CD4-positive, alpha-beta T cell treated with Interleukin-4 for 4 hours (primary cell): Measurements from ENCODE around the gene MRPL37.

ENCODE experiments used
- DNase-seq: peaks from one replicate; pipeline ENCODE4 v3.0.0-alpha.2; 2020

The MRPL37 gene

GRCh38 chr1:54241364-54241763, 41.4 kb downstream of the MRPL37 start:
- DNase-seq: no peak

DNA sequence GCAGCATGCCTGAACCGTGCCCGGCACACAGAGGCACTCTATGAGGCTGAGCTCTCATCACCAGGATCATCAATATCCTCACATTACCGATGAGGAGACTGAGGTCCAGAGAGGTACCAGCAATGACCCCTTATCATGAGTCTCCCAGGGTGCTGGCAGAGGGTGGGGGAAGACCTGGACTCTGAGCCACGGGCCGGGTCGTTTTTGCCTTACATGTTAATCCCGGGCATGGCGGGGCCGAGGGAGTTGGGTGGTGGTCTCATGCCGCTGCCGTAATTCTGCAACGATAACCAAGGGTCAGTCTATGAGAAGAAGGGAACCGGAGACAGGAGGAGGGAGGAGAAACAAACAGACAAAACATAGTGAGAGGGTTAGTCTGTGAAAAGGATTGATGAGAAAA, 43.1 kb downstream of the MRPL37 start:
- no peak for DNase-seq

GRCh38 chr1:54244655-54245054, 44.7 kb downstream of the MRPL37 start:
- no peak for DNase-seq

GRCh38 chr1:54245501-54245900, 45.5 kb downstream of the MRPL37 start:
- no peak for DNase-seq

GRCh38 chr1:54246116-54246721, 46.3 kb downstream of the MRPL37 start:
- no peak for DNase-seq

DNA sequence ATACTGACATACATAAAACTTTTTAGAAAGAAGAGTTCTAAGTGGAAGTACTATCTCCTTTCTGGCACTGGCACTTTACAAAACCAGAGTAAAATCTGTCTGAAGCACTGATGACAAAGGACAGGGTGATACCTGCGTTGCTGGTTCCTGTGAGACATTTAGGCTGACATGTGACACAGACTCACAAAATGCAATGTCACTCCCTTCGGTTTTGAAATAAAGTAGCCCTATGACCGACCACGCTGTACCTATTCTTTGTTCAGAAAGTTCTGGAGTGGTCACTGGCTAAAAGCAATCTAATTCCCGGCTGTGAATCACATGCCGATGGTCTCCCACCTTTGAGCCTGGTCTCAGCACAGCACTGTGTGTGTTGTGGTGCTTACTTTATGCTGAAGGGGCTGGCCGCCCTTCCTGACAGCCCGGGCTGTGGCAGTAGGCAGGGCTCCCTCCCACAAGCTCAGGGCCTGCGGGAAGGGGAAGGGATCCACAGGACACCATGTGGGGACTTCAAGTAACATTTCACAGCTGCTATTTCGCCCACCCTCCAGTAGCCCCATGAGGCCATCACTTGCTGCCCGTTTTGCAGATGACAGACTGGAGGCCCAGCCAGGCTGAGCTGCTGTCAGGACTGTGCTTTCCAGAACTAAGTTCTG, 48.0 kb downstream of the MRPL37 start:
- no peak for DNase-seq

- DNase-seq: no peak
Observed at GRCh38 chr1:54248966-54249365, 49.0 kb downstream of the MRPL37 start.

GRCh38 chr1:54249819-54250435, 50.0 kb downstream of the MRPL37 start:
- DNase-seq: no peak

DNA sequence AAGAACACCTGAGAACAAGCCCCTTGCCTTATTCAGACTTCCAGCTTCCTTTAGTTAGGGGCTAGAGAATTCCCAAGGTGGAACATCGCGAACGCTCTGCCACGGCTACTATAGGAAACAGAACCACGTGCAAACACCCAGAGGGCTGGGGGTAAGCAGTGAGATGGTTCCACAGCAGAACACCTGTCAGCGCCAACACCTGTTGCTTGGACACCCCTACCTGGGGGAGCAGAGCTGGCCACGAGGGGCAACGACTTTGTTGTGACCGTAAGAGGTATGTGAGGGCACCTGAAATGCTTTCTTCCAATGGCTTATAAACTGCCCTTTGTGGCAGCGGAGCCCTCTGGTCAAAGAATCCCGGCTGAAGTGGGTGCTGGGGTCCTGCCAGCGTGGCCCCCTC, 50.7 kb downstream of the MRPL37 start:
- no peak for DNase-seq

DNA sequence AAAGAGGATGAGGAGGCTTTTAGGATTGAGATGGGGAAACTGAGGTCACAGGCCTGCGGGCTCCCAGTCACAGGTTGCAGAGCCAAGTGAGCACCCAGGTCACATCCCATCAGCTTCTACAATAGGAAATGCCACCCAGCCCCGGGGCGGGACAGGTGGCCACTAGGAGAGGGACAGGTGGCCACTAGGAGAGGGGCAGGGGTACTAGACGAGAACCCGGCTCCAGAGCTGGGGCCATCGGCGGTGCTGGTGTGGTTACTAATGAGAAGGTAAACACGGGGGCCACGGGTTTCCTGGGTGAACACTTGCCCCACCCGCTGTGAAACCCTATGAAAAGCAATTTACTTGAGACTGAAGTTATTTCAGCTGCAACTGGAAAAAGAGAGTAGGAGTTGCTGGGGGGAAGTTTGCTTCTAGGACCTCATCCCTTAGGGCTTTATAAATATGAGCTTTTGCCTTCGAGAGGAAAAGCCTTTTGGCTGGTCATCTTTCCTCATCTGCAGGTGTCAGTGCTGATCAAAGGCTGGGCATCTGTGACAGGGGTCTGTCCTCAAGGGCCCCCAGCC, 52.5 kb downstream of the MRPL37 start:
- no peak for DNase-seq

GRCh38 chr1:54253480-54253879, 53.5 kb downstream of the MRPL37 start:
- DNase-seq: no peak

GRCh38 chr1:54254055-54254454, 54.1 kb downstream of the MRPL37 start:
- DNase-seq: no peak

DNA sequence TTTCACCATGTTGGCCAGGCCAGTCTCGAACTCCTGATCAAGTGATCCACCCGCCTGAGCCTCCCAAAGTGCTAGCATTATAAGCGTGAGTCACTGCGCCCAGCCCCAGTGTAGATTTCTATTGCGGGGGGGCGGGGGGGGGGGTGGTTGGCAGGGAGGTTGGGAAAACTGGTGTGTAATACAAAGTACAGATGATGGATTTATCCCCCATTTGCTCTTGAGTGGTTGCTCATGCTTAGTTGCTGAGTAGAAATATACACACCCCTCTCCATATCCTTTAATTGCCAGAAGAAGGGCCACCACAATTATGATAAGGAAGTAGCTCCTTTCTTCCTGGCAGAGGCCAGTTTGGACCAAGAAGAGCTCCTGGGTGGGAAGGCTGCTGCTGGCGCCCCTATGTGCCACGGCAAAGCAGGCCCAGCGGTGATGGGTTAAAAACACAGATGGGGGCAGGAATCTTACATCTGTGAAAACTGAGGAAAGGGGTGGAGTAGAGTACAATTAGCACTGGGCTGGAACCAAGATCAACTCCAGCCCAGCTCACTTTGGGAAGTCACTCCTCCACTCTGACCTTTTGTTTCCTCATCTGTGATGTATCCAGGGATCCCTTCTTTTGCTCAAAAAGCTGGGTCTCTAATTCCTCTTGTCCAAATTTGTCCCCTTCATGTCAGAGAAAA, 55.2 kb downstream of the MRPL37 start:
- no peak for DNase-seq

DNA sequence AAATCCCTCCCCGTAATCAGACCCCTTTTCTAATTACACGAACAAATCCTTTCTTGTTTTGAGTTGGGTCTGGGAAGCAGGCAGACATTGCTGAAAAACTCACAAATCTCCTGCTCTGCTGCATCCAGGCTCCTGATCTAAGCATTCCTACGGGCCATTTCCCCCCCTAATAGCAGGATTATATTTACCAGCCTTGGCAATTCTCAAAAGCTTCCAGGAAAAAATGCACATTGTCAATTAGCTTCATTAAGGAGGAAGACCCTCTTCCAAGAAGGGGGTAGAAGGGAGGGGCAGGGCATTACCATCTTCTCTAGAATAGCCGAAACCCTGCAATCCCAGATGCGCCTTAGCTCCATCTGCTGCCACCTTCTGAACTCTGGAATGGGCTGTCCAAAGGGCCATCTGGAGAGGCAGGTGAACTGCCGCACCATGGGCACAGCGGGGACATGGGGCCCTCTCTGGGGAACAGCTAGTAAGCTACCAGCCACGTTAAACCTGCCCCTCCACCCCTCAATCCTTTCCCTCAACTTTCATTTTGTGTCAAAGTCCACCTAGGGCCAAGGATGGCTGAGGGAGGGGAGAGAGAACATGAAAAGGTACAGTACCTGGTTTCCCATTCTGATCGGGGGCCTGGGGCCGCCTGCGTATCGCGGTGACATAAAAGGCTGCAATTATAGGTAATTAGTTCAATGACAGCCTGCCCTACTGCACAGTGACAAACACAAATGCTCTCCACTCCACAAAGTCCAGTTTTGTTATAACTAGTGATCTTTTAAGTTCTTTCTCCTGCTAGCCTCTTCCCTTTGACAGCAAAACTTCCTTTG, 56.8 kb downstream of the MRPL37 start:
- no peak for DNase-seq

GRCh38 chr1:54257346-54257620, 57.3 kb downstream of the MRPL37 start:
- no peak for DNase-seq

DNA sequence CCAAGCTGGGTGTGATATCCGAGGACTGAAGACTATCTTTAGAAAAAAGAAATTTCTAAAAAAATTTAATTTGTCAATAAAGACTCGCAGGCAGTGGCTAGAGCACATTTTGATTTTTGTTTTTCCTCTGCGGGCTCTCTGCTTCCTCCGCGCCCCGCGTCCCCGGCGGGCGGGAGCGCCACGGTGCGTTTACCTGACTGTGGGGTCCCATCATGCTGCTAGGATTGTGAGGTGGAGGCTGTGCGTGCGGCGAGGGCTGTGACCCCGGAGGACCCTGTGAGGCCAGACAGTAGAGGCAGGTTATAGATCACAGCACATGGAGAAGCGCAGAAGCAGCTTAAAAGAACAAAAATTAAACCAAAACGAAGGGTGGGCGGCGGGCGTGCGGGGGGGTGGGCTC, 57.9 kb downstream of the MRPL37 start:
- DNase-seq: no peak

DNA sequence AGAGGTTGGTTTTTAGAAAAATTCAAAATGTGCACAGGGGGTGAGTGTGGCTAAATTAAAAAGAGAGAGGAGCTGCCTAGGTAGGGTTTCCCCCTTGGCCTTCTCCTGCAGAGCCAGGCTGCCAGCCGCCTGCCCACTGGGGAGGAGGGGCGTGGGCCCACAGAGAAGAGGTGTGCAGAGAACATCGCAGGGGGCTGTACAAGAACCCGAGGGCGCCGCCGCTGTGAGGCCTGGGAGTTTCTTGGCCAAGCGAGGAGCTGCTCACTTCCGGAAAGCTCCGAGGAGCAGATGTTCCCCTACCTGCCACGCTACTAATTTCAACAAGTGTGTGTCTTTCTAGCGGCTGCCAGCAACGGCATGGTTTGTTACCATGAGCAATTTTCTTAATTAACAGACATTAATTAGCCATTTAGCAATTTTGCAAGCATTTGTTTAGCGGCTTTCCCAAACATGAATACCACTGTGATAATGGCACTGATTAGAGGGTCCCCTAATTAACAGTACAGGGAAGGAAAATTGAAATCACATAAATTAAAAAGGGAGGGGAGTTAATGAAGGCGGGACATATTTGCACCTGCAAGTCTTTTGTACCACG, 59.7 kb downstream of the MRPL37 start:
- DNase-seq: no peak

DNA sequence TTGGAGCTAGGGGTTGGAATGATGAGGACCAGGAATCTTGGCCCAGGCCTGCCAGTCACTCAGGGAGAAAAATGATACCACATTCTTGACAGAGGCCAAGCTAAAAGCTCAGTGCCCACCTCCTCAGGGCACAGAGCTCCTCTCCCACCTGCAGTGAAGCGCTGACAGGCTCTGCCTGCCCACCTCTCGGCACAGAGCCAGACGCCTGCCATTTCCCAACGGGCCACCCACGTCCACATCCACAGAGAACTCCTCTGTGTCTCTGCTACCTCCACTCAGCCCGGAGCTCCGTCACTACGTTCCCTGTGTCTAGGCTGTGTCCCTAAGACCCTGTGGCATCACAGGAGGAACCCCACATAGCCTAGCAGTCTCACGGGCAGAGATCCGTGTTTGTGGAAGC, 60.8 kb downstream of the MRPL37 start:
- no peak for DNase-seq

- no peak for DNase-seq
Observed at GRCh38 chr1:54262244-54262643, 62.3 kb downstream of the MRPL37 start.

DNA sequence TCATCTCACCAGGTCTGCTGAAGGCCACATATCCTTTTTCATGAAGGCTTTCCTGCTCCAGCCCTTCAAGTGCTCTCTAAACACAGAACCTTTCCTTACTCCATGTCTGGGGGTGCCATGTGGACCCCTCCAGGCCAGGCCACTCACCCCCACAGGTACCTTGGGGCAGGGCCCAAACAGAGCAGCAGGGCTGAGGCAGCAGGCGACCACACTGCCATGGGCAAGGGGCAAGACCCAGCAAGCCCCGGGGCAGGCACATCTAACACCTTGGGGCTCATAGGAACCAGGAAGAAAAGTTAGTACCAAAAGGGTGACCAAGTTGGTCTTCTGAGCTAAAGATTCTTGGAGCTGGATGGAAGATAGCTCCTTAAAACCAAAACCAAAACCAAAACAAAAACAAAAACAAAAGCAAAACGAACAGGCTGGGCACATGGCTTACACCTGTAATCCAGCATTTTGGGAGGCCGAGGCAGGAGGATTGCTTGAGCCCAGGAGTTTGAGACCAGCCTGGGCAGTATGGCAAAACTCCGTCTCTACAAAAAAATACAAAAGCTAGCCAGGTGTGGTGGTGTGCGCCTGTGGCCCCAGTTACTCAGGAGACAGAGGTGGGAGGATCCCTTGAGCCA, 63.7 kb downstream of the MRPL37 start:
- no peak for DNase-seq

DNA sequence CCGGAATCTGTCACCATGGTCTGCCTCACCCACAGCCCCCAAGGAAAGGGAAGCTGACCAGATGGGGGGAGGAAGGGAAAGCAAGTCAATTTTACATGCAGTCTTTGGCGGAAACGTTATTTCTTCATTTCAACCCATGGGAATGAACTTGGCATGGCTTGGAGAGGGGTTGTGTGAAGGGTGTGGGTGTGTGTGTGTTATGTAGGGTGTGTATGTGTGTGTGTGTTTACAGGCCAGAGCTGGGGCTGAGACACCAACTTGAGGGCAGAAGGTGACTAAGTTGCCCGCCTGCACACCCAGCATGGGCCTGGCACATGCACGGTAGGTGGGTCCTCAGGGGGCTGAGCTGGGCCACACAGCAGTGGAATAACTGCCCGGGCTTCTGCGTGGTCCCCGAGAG, 65.2 kb downstream of the MRPL37 start:
- DNase-seq: no peak

GRCh38 chr1:54265659-54266058, 65.7 kb downstream of the MRPL37 start:
- DNase-seq: no peak
